Left lobe of liver (tissue), 2 donors: ENCODE results near the gene LRRC10. TPM values are rescaled to one million over a fixed set of nuclear protein-coding genes. Genes with fewer than 3 reads are reported as not detected.
A peak's percentile ranks its signal among the peaks of the same experiment; 100 is the strongest.

ENCODE experiments used
- ATAC-seq: fragments of 200-7000 bp; cut with Tn5 transposase; one replicate; pipeline ENCODE4 v1.9.1; 2020; ENCODE audit warnings: mild to moderate bottlenecking, moderate library complexity
- DNase-seq: peaks from one replicate; pipeline ENCODE4 v3.0.0-alpha.2; 2020; ENCODE audit warnings: low spot score
- total RNA-seq: library from RNA; stranded (reverse); gene quantifications from one replicate; pipeline ENCODE4 v1.2.1, GENCODE V29; 2021
- donor health status: DM: no; HTN: no; CAD: no; lungs with moderate emphysema.
- donor health status: DM: no; HTN: yes; CAD: no.

LRRC10 gene
- total RNA-seq = not detected

- ATAC-seq = no peak
Observed at GRCh38 chr12:69610729-69611128, at the start of gene LRRC10. TSS of gene LRRC10 (minus strand) at chr12:69610907. CDS start at chr12:69610838, 69 bp downstream.

GRCh38 chr12:69660164-69660863 lies 49.6 kb upstream of the LRRC10 start:
- ATAC-seq (no peak), DNase-seq (no peak)

More at GRCh38 chr12:69610729-69611128, at the start of gene LRRC10:
- DNase-seq = no peak

- DNase-seq = no peak
- no peak for ATAC-seq
Observed at GRCh38 chr12:69658203-69658602, 47.5 kb upstream of the LRRC10 start.

- peak; percentile 29 for ATAC-seq
- DNase-seq = no peak
Observed at GRCh38 chr12:69657376-69658137, 46.9 kb upstream of the LRRC10 start.

GRCh38 chr12:69655616-69656340 lies 45.1 kb upstream of the LRRC10 start:
- DNase-seq (no peak), ATAC-seq (no peak)

- DNase-seq = no peak
Observed at GRCh38 chr12:69653703-69654102, 43.0 kb upstream of the LRRC10 start.

GRCh38 chr12:69651922-69652321 lies 41.2 kb upstream of the LRRC10 start:
- DNase-seq = no peak
- ATAC-seq = no peak

More at GRCh38 chr12:69653703-69654102, 43.0 kb upstream of the LRRC10 start:
- ATAC-seq = no peak

- ATAC-seq (no peak), DNase-seq (no peak)
Observed at GRCh38 chr12:69649529-69649928, 38.8 kb upstream of the LRRC10 start.

- DNase-seq (no peak), ATAC-seq (no peak)
Observed at GRCh38 chr12:69648476-69648875, 37.8 kb upstream of the LRRC10 start.

GRCh38 chr12:69647178-69647577 lies 36.5 kb upstream of the LRRC10 start:
- ATAC-seq = no peak
- no peak for DNase-seq

- ATAC-seq = no peak
- DNase-seq = no peak
Observed at GRCh38 chr12:69645031-69645430, 34.3 kb upstream of the LRRC10 start.

- ATAC-seq (no peak), DNase-seq (no peak)
Observed at GRCh38 chr12:69644511-69644910, 33.8 kb upstream of the LRRC10 start.

GRCh38 chr12:69642531-69642930 lies 31.8 kb upstream of the LRRC10 start:
- DNase-seq = no peak
- ATAC-seq = no peak

- DNase-seq = no peak
- ATAC-seq = no peak
Observed at GRCh38 chr12:69641546-69641945, 30.8 kb upstream of the LRRC10 start.

- DNase-seq (peak; percentile 65), ATAC-seq (peak; percentile 99)
Observed at GRCh38 chr12:69639400-69640016, 28.8 kb upstream of the LRRC10 start.

GRCh38 chr12:69633061-69633460 lies 22.4 kb upstream of the LRRC10 start:
- DNase-seq (no peak), ATAC-seq (no peak)

- peak; percentile 33 for ATAC-seq
- no peak for DNase-seq
Observed at GRCh38 chr12:69630191-69630590, 19.5 kb upstream of the LRRC10 start.

- DNase-seq = no peak
- ATAC-seq = no peak
Observed at GRCh38 chr12:69627501-69627900, 16.8 kb upstream of the LRRC10 start.

GRCh38 chr12:69623970-69624369 lies 13.3 kb upstream of the LRRC10 start:
- no peak for DNase-seq
- ATAC-seq = no peak

GRCh38 chr12:69621551-69621950 lies 10.8 kb upstream of the LRRC10 start:
- DNase-seq (no peak), ATAC-seq (no peak)

- ATAC-seq = no peak
- no peak for DNase-seq
Observed at GRCh38 chr12:69620921-69621320, 10.2 kb upstream of the LRRC10 start.
